Ovary (tissue), 3 donors: ENCODE data around the gene CPXM2.

Experiments
- EP300 ChIP-seq: sonication (generic); formaldehyde crosslinking; IDR thresholded peaks from one replicate; pipeline ENCODE4 v1.6.1; 2017; ENCODE audit warnings: antibody characterized with exemption
- POLR2A ChIP-seq: fragments of 450-650 bp; IDR thresholded peaks from one replicate; pipeline ENCODE4 v1.6.1; 2017; ENCODE audit warnings: antibody characterized with exemption, mild to moderate bottlenecking, moderate library complexity
- TF ChIP-seq, protein P1 (sequence below), 3 donors: fragments of 450-650 bp in 2 of 3; fragments of 200-600 bp in 1 of 3; IDR thresholded peaks; one replicate each; pipeline versions ENCODE4 v1.5.1 to v1.8.0; 2016 to 2022; ENCODE audit warnings: antibody characterized with exemption in 3 of 3, mild to moderate bottlenecking in 1 of 3
- donor health status: DM: no; HTN: no; CAD: no.

DNA sequence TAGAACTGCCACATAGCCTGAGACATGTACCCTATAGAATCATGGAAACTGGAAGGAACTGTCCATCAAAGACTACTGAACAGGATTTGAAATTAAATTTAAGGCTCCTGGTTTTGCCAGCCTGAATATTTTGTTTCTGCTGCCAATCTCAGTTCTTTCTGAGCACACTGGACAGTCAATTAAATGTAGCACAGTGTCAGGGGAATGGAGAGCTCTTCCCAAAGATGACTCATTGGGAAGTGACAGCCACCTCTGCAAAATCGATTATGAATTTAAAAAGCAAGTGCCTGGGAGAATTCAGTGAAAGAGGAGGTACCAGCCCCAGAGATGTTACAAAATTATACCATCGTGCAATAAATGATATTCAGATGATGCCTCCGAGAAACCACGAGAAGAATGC, 47.8 kb downstream of the CPXM2 start:
- TF ChIP-seq, protein P1, sequence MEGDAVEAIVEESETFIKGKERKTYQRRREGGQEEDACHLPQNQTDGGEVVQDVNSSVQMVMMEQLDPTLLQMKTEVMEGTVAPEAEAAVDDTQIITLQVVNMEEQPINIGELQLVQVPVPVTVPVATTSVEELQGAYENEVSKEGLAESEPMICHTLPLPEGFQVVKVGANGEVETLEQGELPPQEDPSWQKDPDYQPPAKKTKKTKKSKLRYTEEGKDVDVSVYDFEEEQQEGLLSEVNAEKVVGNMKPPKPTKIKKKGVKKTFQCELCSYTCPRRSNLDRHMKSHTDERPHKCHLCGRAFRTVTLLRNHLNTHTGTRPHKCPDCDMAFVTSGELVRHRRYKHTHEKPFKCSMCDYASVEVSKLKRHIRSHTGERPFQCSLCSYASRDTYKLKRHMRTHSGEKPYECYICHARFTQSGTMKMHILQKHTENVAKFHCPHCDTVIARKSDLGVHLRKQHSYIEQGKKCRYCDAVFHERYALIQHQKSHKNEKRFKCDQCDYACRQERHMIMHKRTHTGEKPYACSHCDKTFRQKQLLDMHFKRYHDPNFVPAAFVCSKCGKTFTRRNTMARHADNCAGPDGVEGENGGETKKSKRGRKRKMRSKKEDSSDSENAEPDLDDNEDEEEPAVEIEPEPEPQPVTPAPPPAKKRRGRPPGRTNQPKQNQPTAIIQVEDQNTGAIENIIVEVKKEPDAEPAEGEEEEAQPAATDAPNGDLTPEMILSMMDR (IDR thresholded peaks at IDR 0.05) = no peak
- TF ChIP-seq POLR2A (no peak), EP300 (no peak)
